H1 (cell line): ENCODE data around the gene FBLN2. TPM values are rescaled to one million over a fixed set of nuclear protein-coding genes. Genes with fewer than 3 reads are reported as not detected.

Experiments used
- CTCF ChIA-PET: fragments of 300-600 bp; sonication (Branson Sonifier 250); formaldehyde crosslinking; loops from one replicate; lab custom pipeline; 2021; ENCODE audit not compliant: partially characterized antibody; lab: Charles Lee
- POLR2A ChIA-PET: fragments of 300-600 bp; sonication (Branson Sonifier 250); formaldehyde crosslinking; loops from one replicate; lab custom pipeline; 2021; ENCODE audit warnings: inconsistent platforms; ENCODE audit not compliant: partially characterized antibody; lab: Charles Lee
- DNase-seq, 2 experiments: peaks; one replicate each; pipeline versions ENCODE4 v3.0.0 to v3.0.0-alpha.2; 2010 to 2022; ENCODE audit warnings: low spot score in 2 of 2, low read depth in 1 of 2, mixed read lengths in 1 of 2
- FAIRE-seq: peaks from 2 replicates; lab custom pipeline; 2011; peaks lifted over from hg19 to GRCh38; lab: Jason Lieb, UNC
- H2AFZ ChIP-seq: 2 replicates; pipeline ENCODE4 v1.8.1; 2012; ENCODE audit warnings: low read length, inconsistent platforms
- H2AK5ac ChIP-seq: 2 replicates; pipeline ENCODE4 v1.6.1; 2013; ENCODE audit warnings: low read depth, low read length
- H2BK120ac ChIP-seq: replicated peaks from 2 replicates; pipeline ENCODE3; 2013; ENCODE audit warnings: low read depth, low read length, inconsistent platforms
- H2BK12ac ChIP-seq: 2 replicates; pipeline ENCODE4 v1.6.1; 2013; ENCODE audit warnings: low read depth, low read length
- H2BK15ac ChIP-seq: 2 replicates; pipeline ENCODE4 v1.6.1; 2013; ENCODE audit warnings: low read length
- H2BK20ac ChIP-seq: 2 replicates; pipeline ENCODE4 v1.6.1; 2013; ENCODE audit warnings: low read length
- H2BK5ac ChIP-seq: 2 replicates; pipeline ENCODE4 v1.6.1; 2013; ENCODE audit warnings: low read depth, low read length
- H3K14ac ChIP-seq: 2 replicates; pipeline ENCODE4 v1.6.1; 2013; ENCODE audit warnings: inconsistent platforms; ENCODE audit not compliant: insufficient read length
- H3K18ac ChIP-seq: 2 replicates; pipeline ENCODE4 v1.6.1; 2013; ENCODE audit warnings: low read length; ENCODE audit errors: extremely low read depth
- H3K23ac ChIP-seq: 2 replicates; pipeline ENCODE4 v1.6.1; 2013; ENCODE audit warnings: inconsistent platforms; ENCODE audit not compliant: insufficient read length
- H3K23me2 ChIP-seq: 2 replicates; pipeline ENCODE4 v1.6.1; 2013; ENCODE audit warnings: low read depth, low read length
- H3K27ac ChIP-seq: 2 replicates; pipeline ENCODE4 v1.6.1; 2011; ENCODE audit warnings: low read depth, low read length, inconsistent platforms
- H3K27me3 ChIP-seq, 4 experiments: replicated peaks in 1 of 4; 1 replicate in 1 of 4; 2 replicates in 3 of 4; pipeline versions ENCODE4 v1.6.1 to v1.8.1; 2011 to 2013; ENCODE audit warnings: low read length in 3 of 4, mild to moderate bottlenecking in 3 of 4, inconsistent platforms in 2 of 4, mixed read lengths in 2 of 4, moderate library complexity in 1 of 4; ENCODE audit not compliant: control insufficient read depth in 3 of 4, insufficient read depth in 3 of 4; ENCODE audit errors: extremely low read depth in 1 of 4
- H3K36me3 ChIP-seq, 4 experiments: 2 replicates each; pipeline versions ENCODE4 v1.6.1 to v1.8.1; 2011 to 2013; ENCODE audit warnings: mild to moderate bottlenecking in 4 of 4, low read length in 3 of 4, moderate library complexity in 2 of 4, control low read depth in 1 of 4, inconsistent platforms in 1 of 4; ENCODE audit not compliant: insufficient read depth in 4 of 4, control insufficient read depth in 2 of 4
- H3K4ac ChIP-seq: replicated peaks from 2 replicates; pipeline ENCODE3; 2013; ENCODE audit warnings: low read length, low read depth, mixed read lengths, inconsistent platforms; ENCODE audit not compliant: insufficient read length
- H3K4me1 ChIP-seq, 4 experiments: replicated peaks in 1 of 4; 1 replicate in 1 of 4; 2 replicates in 3 of 4; pipeline versions ENCODE4 v1.6.1 to v1.8.1; 2011 to 2013; ENCODE audit warnings: low read length in 3 of 4, inconsistent platforms in 2 of 4, mixed read lengths in 1 of 4; ENCODE audit not compliant: insufficient read depth in 4 of 4, control insufficient read depth in 3 of 4
- H3K4me2 ChIP-seq, 2 experiments: 2 replicates each; pipeline versions ENCODE4 v1.6.1 to v1.8.1; 2011 to 2013; ENCODE audit warnings: low read depth in 2 of 2, low read length in 2 of 2, control low read depth in 1 of 2, inconsistent platforms in 1 of 2, mild to moderate bottlenecking in 1 of 2; ENCODE audit not compliant: insufficient read depth in 1 of 2
- H3K4me3 ChIP-seq, 4 experiments: fragments of 200-600, 300-600 bp in 1 of 4; sonication (generic), shearing (Covaris generic), sonication (Bioruptor Twin) in 1 of 4; 2 replicates each; pipeline versions ENCODE4 v1.5.1 to v1.8.1; 2011 to 2016; ENCODE audit warnings: low read length in 4 of 4, low read depth in 3 of 4, control low read depth in 2 of 4, inconsistent platforms in 2 of 4, mild to moderate bottlenecking in 2 of 4, mixed read lengths in 1 of 4, moderate library complexity in 1 of 4; ENCODE audit not compliant: insufficient read depth in 2 of 4; ENCODE audit errors: extremely low read depth in 1 of 4
- H3K56ac ChIP-seq: replicated peaks from 2 replicates; pipeline ENCODE3; 2013; ENCODE audit warnings: low read depth, mild to moderate bottlenecking, mixed read lengths, low read length, inconsistent platforms; ENCODE audit not compliant: insufficient read length
- H3K79me1 ChIP-seq: 2 replicates; pipeline ENCODE4 v1.6.1; 2013; ENCODE audit warnings: low read depth, low read length, control low read depth
- H3K79me2 ChIP-seq, 2 experiments: 2 replicates each; pipeline versions ENCODE4 v1.6.1 to v1.8.1; 2012 to 2013; ENCODE audit warnings: low read length in 2 of 2, mild to moderate bottlenecking in 2 of 2, inconsistent platforms in 1 of 2; ENCODE audit not compliant: insufficient read depth in 2 of 2, control insufficient read depth in 1 of 2
- H3K9ac ChIP-seq, 4 experiments: replicated peaks in 1 of 4; 1 replicate in 1 of 4; 2 replicates in 3 of 4; pipeline versions ENCODE4 v1.6.1 to v1.8.1; 2011 to 2013; ENCODE audit warnings: low read depth in 3 of 4, low read length in 3 of 4, control low read depth in 2 of 4, mild to moderate bottlenecking in 2 of 4, moderate library complexity in 2 of 4, inconsistent platforms in 1 of 4; ENCODE audit errors: extremely low read depth in 1 of 4
- H3K9me3 ChIP-seq, 2 experiments: 2 replicates each; pipeline versions ENCODE4 v1.6.1 to v1.8.1; 2012 to 2013; ENCODE audit warnings: mild to moderate bottlenecking in 2 of 2, moderate library complexity in 2 of 2, control low read depth in 1 of 2, inconsistent platforms in 1 of 2, low read depth in 1 of 2, low read length in 1 of 2, mixed read lengths in 1 of 2; ENCODE audit not compliant: insufficient read depth in 2 of 2
- H4K20me1 ChIP-seq, 2 experiments: replicated peaks in 1 of 2; 2 replicates each; pipeline versions ENCODE3 to v1.8.1; 2011 to 2013; ENCODE audit warnings: inconsistent platforms in 2 of 2, low read length in 2 of 2, mild to moderate bottlenecking in 1 of 2; ENCODE audit not compliant: insufficient read depth in 2 of 2, control insufficient read depth in 1 of 2
- H4K5ac ChIP-seq: 2 replicates; pipeline ENCODE4 v1.6.1; 2013; ENCODE audit warnings: low read length, low read depth, mixed read lengths, inconsistent platforms; ENCODE audit not compliant: insufficient read length
- H4K8ac ChIP-seq: 2 replicates; pipeline ENCODE4 v1.8.0; 2013; ENCODE audit warnings: mild to moderate bottlenecking, moderate library complexity, low read length, inconsistent platforms; ENCODE audit not compliant: insufficient read depth; ENCODE audit errors: extremely low read depth
- H4K91ac ChIP-seq: replicated peaks from 2 replicates; pipeline ENCODE3; 2013; ENCODE audit warnings: low read length, mixed read lengths, inconsistent platforms; ENCODE audit not compliant: insufficient read length
- ATF2 ChIP-seq: IDR thresholded peaks from 2 replicates; pipeline ENCODE4 v1.6.1; 2012; ENCODE audit warnings: low read length, inconsistent platforms
- TAF7 ChIP-seq: optimal IDR thresholded peaks from 2 replicates; pipeline ENCODE3; 2011; ENCODE audit warnings: low read depth, mild to moderate bottlenecking, inconsistent platforms, low read length, moderate library complexity, borderline replicate concordance
- WGBS, 2 experiments: shearing (Covaris generic) in 1 of 2; methylation state at CpG; one replicate each; pipeline versions ENCODE4 v1.1.6 to v1.1.7; 2013 to 2015; ENCODE audit warnings: low lambda C conversion rate in 2 of 2, mixed read lengths in 2 of 2, inconsistent platforms in 1 of 2, low coverage in 1 of 2, missing lambda C conversion rate in 1 of 2; ENCODE audit not compliant: insufficient replicate concordance in 2 of 2, insufficient coverage in 1 of 2, insufficient read length in 1 of 2; ENCODE audit errors: extremely low coverage in 1 of 2, missing lambda C conversion rate in 1 of 2; 5-methylcytosine and 5-hydroxymethylcytosine counted together
- polyA plus RNA-seq, 7 experiments: library from polyadenylated mRNA; depleted of rRNA in 3 of 7; stranded (reverse) in 5 of 7; unstranded in 2 of 7; fragments of >200 nt in 5 of 7; fragments of 200-250 nt in 2 of 7; gene quantifications; 1 replicate in 5 of 7; 2 replicates in 1 of 7; 4 replicates in 1 of 7; pipeline versions ENCODE4 v1.2.1 to v1.2.3, GENCODE V29; 2011 to 2013; ENCODE audit warnings: missing spikeins in 2 of 7, mixed read lengths in 2 of 7
- total RNA-seq: library from RNA; stranded (reverse); fragmentation: NEBNext Ultra II Directional; extraction: Animal tissue kit (Norgen Biotek cat#: 25700); gene quantifications from 2 replicates; pipeline ENCODE4 v1.2.1, GENCODE V29; 2021

Gene FBLN2
- total and polyA plus RNA-seq, 2 of the 8 experiments (the other 6 are each of a cell fraction or from before 2014, with no cell fraction given), result 17.4 to 24.2 TPM

GRCh38 chr3:13550423-13550690, 1.4 kb downstream of the FBLN2 start:
- 79% methylated on average over 2 of the region's 2 CpGs; no CpG with 5 or more reads in 1 of the 2 experiments for WGBS, 2 experiments
- 0 out of 2 replicates have a peak overlapping the region, but pooled peaks have one; percentile 1 for H2BK5ac ChIP-seq
- no peak overlapping the region for H4K5ac ChIP-seq
- H2BK12ac ChIP-seq, result no peak overlapping the region
- no peak overlapping the region for H2BK20ac ChIP-seq
- no peak overlapping the region for H3K9ac ChIP-seq
- no peak overlapping the region for H4K91ac ChIP-seq
- H3K27me3 ChIP-seq, result peaks cover 0 to 22% (median 18%) of the 10 kb centered on the region in 4 experiments; a peak in 6 of 7 replicates
- no peak for DNase-seq
- no peak overlapping the region for H3K14ac ChIP-seq
- H2AK5ac ChIP-seq, result peak overlapping the region; percentile 82; the same call in 1 of the 2 replicates
- H3K4me2 ChIP-seq, result no peak overlapping the region; a peak in 1 of 4 replicates
- no peak for FAIRE-seq
- H2BK120ac ChIP-seq, result no peak overlapping the region
- no peak overlapping the region for H3K4ac ChIP-seq
- CTCF ChIA-PET, result interaction anchor here (0.7 to 51.2 kb wide), 11 partner anchors 8 to 99 kb away, joined by 3 to 856 read pairs (median 5); no protein-coding TSS in a partner anchor
- H3K9me3 ChIP-seq, result no peaks in the 10 kb centered on the region
- H3K79me1 ChIP-seq, result 0 out of 2 replicates have a peak, but pooled peaks cover 4% of the 10 kb centered on the region
- no peak overlapping the region for H3K27ac ChIP-seq
- H3K18ac ChIP-seq, result no peak overlapping the region
- no peak overlapping the region; the same call in 1 of the 2 replicates for H4K8ac ChIP-seq
- TF ChIP-seq ATF2 (no peak), TAF7 (no peak)
- TF ChIP-seq, all 59 proteins: peak for 0
- POLR2A ChIA-PET, result no interaction called here
- Histone ChIP-seq H3K36me3 (no peaks in the 10 kb centered on the region), H3K23me2 (peaks cover 2% of the 10 kb centered on the region; the same call in 1 of the 2 replicates), H3K56ac (no peak overlapping the region), H3K23ac (no peak overlapping the region), H3K79me2 (no peaks in the 10 kb centered on the region), H3K4me1 (peaks cover 0 to 28% (median 11%) of the 10 kb centered on the region in 4 experiments; a peak in 6 of 7 replicates), H2AFZ (no peak overlapping the region), H2BK15ac (no peak overlapping the region), H4K20me1 (peaks cover 0 to 2% of the 10 kb centered on the region in 2 experiments), H3K4me3 (no peak overlapping the region)
